Colonic mucosa (tissue), 4 donors: Measurements from ENCODE around the gene SRRD. TPM values are rescaled to one million over a fixed set of nuclear protein-coding genes. Genes with fewer than 3 reads are reported as not detected.
"Not testable (repeated sequence)": the region's sequence is repeated elsewhere in the genome, so short reads cannot be mapped to it uniquely, and the experiment has no call there.

Experiments used
- DNase-seq: peaks from one replicate; pipeline ENCODE4 v3.0.0-alpha.2; 2020
- H3K27ac ChIP-seq: fragments of 200-600 bp; one replicate; pipeline ENCODE4 v1.8.0; 2021
- H3K27me3 ChIP-seq: fragments of 200-600 bp; one replicate; pipeline ENCODE4 v1.8.0; 2021
- H3K36me3 ChIP-seq: fragments of 200-600 bp; one replicate; pipeline ENCODE4 v1.8.0; 2021
- H3K4me1 ChIP-seq: fragments of 200-600 bp; one replicate; pipeline ENCODE4 v1.8.0; 2021; ENCODE audit warnings: mild to moderate bottlenecking
- H3K4me3 ChIP-seq: fragments of 200-600 bp; one replicate; pipeline ENCODE4 v1.8.0; 2021
- H3K9ac ChIP-seq, 2 donors: one replicate each; pipeline ENCODE4 v1.7.0; 2013; ENCODE audit warnings: control low read depth in 2 of 2, low read depth in 2 of 2, low read length in 2 of 2
- H3K9me3 ChIP-seq: fragments of 200-600 bp; one replicate; pipeline ENCODE4 v1.8.0; 2021
- intact Hi-C: fragments of 100-400 bp; cut with DNase I; formaldehyde crosslinking; loops from one replicate; pipeline ENCODE4 v1.14.1; 2022
- total RNA-seq, 2 donors: library from RNA; stranded (reverse); fragmentation: NEBNext Ultra II Directional in 1 of 2; extraction: Animal tissue kit (Norgen Biotek cat#: 25700) in 1 of 2; gene quantifications; one replicate each; pipeline ENCODE4 v1.2.1, GENCODE V29; 2021
- TF ChIP-seq, protein P1 (sequence below): fragments of 200-600 bp; IDR thresholded peaks from one replicate; pipeline ENCODE4 v1.8.0; 2022; ENCODE audit warnings: antibody characterized with exemption, mild to moderate bottlenecking
- donor health status: healthy.
- donor health status: DM: no; HTN: no; CAD: no.
- donor health status: DM: no; HTN: no; CAD: no.

SRRD gene
- total RNA-seq, 2 donors from 2014 or later = 11.8 to 16.4 TPM

DNA sequence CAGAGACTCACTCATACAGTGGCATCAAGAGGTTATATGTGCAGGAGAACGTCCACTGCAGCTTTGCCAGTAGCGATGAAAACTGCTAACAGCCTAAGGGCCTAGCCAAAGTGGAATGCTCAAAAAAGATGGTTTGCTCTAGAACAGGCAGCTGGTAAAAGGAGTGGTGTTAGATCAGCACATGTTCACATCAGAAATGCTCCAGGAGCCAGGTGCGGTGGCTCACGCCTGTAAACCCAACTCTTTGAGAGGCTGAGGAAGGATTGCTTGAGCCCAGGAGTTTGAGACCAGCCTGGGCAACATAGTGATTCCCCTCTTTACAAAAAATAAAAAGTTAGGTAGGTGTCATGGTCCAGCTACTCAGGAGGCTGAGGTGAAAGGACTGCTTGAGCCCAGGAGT lies 38.9 kb downstream of the SRRD start:
- H3K36me3 ChIP-seq = no peaks in the 10 kb centered on the region
- no peak overlapping the region for H3K9ac ChIP-seq
- no peak for DNase-seq
- no peaks in the 10 kb centered on the region for H3K27me3 ChIP-seq
- intact Hi-C loops = no loop called here
- TF ChIP-seq, protein P1, sequence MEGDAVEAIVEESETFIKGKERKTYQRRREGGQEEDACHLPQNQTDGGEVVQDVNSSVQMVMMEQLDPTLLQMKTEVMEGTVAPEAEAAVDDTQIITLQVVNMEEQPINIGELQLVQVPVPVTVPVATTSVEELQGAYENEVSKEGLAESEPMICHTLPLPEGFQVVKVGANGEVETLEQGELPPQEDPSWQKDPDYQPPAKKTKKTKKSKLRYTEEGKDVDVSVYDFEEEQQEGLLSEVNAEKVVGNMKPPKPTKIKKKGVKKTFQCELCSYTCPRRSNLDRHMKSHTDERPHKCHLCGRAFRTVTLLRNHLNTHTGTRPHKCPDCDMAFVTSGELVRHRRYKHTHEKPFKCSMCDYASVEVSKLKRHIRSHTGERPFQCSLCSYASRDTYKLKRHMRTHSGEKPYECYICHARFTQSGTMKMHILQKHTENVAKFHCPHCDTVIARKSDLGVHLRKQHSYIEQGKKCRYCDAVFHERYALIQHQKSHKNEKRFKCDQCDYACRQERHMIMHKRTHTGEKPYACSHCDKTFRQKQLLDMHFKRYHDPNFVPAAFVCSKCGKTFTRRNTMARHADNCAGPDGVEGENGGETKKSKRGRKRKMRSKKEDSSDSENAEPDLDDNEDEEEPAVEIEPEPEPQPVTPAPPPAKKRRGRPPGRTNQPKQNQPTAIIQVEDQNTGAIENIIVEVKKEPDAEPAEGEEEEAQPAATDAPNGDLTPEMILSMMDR = no peak
- no peaks in the 10 kb centered on the region for H3K9me3 ChIP-seq
- no peaks in the 10 kb centered on the region for H3K4me1 ChIP-seq
- H3K4me3 ChIP-seq = no peak overlapping the region
- H3K27ac ChIP-seq = no peak overlapping the region

DNA sequence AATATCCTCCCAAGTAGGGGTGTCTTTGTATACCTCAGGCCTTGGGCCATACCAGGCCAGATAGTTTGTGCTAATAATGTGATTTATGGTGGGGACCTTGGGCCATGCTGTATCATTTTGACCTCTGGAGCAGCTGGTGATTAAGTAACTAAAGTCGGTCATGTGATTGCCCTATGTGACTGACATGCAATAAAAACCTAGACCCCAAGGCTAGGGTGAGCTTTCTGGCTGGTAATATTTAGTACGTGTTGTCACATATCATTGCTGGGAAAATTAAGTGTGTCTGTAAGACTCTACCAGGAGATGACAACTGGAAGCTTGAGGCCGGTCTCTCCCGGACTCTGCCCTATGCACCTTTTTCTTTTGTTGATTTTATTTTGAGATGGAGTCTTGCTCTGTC lies 41.2 kb downstream of the SRRD start:
- H3K27ac ChIP-seq = no peak overlapping the region
- no peaks in the 10 kb centered on the region for H3K9me3 ChIP-seq
- DNase-seq = no peak
- no peaks in the 10 kb centered on the region for H3K4me1 ChIP-seq
- intact Hi-C loops = no loop called here
- H3K9ac ChIP-seq = no peak overlapping the region
- TF ChIP-seq, protein P1 = no peak
- no peaks in the 10 kb centered on the region for H3K27me3 ChIP-seq
- no peak overlapping the region for H3K4me3 ChIP-seq
- no peaks in the 10 kb centered on the region for H3K36me3 ChIP-seq

DNA sequence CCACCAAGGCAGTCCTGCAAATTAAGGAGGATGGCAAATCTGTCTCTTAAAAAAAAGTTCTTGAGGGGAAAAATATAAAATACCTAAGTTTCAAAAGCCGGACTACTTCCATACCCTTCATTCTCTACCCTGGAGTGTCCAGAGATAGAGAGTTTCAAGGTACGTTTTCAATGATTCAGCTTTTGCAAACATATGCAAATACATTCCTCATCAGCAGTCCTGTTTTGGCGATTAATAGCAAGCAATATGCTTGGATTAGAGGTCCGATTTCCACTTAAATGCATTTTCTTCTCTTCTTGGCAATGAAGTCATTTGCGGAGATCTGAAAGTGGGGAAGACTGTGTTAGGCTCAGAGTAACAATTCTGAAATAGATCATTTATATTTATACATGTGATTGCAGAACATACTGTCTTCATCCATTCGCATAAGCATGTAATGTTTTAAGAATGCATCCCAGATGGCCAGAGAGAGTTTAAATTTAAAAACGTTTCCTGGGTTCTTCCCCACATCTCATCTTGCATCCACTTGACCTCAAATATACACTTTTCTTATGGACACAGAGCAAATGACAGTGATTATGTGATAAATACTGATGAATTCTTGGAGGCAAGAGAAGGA lies 42.4 kb downstream of the SRRD start:
- H3K27me3 ChIP-seq = no peaks in the 10 kb centered on the region
- DNase-seq = no peak
- no peak overlapping the region for H3K4me3 ChIP-seq
- H3K9me3 ChIP-seq = no peaks in the 10 kb centered on the region
- intact Hi-C loops = no loop called here
- no peak overlapping the region for H3K27ac ChIP-seq
- H3K9ac ChIP-seq = no peak overlapping the region
- H3K36me3 ChIP-seq = no peaks in the 10 kb centered on the region
- TF ChIP-seq, protein P1 = no peak
- H3K4me1 ChIP-seq = no peaks in the 10 kb centered on the region

DNA sequence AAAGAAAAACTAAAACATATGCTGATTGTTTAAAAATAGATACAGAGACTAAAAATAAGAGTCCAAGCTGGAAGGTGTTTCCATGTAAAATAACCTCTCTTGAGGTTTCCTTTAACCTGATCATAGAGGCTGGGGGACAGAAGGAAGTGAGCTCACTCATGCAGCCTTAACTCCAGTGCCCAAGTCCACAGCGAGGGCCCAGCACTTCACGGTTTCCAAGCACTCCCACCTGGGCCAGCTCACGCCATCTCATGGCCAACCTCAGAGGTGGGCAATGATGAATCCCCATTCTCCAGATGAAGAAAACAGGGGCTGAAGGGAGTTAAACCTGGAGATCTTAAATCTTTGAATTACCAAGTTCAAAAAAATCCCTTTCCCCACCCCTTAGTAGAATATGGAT lies 43.5 kb downstream of the SRRD start:
- Histone ChIP-seq H3K27me3 (no peaks in the 10 kb centered on the region), H3K27ac (no peak overlapping the region), H3K9ac (no peak overlapping the region), H3K4me3 (no peak overlapping the region), H3K4me1 (no peaks in the 10 kb centered on the region), H3K36me3 (no peaks in the 10 kb centered on the region), H3K9me3 (no peaks in the 10 kb centered on the region)
- intact Hi-C loops = no loop called here
- no peak for DNase-seq
- TF ChIP-seq, protein P1 = no peak

DNA sequence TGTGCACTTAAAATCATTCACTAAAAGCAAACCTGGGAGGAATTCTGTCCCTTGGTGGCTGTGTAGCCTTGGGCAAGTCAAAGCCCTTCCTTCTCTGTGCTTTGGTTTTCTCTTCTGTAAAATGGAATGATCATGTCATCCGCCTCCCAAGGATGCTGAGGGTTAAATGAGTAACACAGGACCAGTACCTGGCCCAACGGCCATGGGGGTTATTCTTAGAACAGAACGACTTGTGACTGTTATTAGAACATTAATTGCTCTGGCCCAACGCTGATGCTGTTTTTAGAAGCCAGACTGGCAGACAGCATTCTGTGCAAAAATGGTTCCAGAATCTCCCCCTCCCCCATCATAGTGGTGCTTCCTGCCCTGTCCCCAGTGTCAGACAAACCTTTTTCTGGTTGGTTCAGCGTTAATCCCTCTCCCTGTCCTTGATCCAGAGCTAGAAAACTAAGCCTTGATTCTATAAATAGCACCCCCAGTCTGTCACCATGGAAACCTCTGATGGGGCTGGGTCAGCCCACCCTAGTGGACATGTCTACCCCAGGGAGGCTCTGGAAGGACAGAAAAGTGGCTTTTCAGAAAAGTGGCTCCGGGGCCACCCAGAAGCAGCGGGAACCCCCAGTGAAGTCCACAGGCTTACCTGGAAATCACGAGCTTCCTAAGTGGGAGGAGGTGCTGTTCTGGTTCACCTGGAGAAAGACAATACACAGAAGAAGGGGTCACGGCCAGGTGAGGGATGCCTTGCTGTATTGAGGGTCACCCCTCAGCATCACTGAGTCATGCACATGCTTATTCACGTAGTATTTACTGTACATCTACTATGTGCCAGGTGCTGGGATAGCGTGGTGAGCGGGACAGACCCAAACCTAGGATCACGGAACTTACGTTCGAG lies 44.1 kb downstream of the SRRD start:
- TF ChIP-seq, protein P1 = no peak
- H3K27ac ChIP-seq = no peak overlapping the region

DNA sequence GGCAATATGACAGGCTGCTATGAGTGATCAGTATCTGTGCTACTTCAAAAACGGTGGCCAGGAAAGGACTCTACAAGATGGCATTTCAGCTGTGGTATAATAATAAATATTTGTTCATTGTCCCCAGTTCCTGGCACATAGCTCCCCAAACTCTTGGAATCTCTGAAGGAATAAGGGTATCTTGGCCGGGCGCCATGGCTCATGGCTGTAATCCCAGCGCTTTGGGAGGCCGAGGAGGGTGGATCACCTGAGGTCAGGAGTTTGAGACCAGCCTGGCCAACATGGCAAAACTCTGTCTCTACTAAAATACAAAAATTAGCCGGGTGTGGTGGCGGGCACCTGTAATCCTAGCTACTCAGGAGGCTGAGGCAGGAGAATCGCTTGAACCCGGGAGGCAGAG lies 44.8 kb downstream of the SRRD start:
- H3K27ac ChIP-seq, H3K27me3 ChIP-seq, H3K4me1 ChIP-seq, H3K36me3 ChIP-seq, H3K4me3 ChIP-seq, DNase-seq, H3K9ac ChIP-seq, H3K9me3 ChIP-seq, intact Hi-C loops: not testable (repeated sequence)

More for the DNA sequence above, 44.1 kb downstream of the SRRD start:
- no peak for DNase-seq
- Histone ChIP-seq H3K36me3 (no peaks in the 10 kb centered on the region), H3K9me3 (no peaks in the 10 kb centered on the region), H3K27me3 (no peaks in the 10 kb centered on the region), H3K4me1 (no peaks in the 10 kb centered on the region), H3K9ac (no peak overlapping the region), H3K4me3 (no peak overlapping the region)
- intact Hi-C loops = no loop called here
